GM21515 (cell line): Measurements from ENCODE around the gene GPBP1.
"Not testable (repeated sequence)": the region's sequence is repeated elsewhere in the genome, so short reads cannot be mapped to it uniquely, and the experiment has no call there.

Experiments used
- ATAC-seq: cut with Tn5 transposase; IDR thresholded peaks from one replicate; pipeline ENCODE4 v1.9.1; 2021; ENCODE audit not compliant: unreplicated experiment

Gene GPBP1

DNA sequence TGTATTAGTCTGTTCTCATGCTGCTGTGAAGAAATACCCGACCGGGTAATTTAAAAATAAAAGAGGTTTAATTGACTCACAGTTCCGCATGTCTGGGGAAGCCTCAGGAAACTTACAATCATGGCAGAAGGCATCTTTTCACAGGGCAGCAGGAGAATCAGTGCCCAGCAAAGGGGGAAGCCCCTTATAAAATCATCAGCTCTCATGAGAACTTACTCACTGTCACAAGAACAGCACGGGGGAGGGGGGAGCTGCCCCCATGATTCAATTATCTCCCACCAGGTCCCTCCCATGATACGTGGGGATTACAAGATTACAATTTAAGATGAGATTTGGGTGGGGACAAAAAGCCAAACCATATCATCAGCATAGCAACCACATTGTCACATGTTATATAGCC, 102.5 kb downstream of the GPBP1 start:
- no peak for ATAC-seq

DNA sequence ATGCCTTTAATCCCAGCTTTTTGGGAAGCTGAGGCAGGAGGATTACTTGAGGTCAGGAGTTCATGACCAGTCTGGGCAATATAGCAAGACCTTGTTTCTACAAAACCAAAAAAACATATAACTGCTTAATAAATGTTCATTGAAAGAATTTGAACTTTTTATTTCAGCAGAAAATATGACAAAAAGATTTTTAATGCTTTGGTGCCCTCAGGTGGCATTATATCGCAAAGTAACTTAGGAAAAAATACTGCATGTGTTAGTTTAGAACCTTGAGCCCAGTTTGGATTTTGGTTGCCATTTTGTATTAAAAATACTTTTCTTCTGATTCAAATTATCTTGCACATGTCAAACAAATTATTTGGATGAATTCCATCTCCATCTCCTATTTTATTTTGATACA, 103.2 kb downstream of the GPBP1 start:
- no peak for ATAC-seq

DNA sequence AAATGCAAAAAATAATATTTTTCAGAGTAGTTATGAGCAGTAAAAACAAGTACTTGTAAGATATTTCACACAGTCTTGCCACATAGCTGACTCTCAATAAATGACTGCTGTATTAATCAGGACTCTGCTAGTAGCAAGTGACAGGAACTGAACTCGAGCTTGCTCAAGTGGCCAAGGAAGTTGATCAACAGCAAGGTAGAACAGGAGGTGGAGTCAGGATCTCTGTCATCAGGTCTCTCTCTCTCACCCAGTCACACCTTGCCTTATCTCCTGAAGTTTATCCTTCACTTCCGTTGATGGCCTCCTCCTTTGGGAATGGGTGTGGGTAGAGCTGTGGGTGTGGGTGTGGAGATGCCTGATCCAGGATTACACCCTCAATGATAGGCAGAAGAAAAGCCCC, 107.0 kb downstream of the GPBP1 start:
- no peak for ATAC-seq

DNA sequence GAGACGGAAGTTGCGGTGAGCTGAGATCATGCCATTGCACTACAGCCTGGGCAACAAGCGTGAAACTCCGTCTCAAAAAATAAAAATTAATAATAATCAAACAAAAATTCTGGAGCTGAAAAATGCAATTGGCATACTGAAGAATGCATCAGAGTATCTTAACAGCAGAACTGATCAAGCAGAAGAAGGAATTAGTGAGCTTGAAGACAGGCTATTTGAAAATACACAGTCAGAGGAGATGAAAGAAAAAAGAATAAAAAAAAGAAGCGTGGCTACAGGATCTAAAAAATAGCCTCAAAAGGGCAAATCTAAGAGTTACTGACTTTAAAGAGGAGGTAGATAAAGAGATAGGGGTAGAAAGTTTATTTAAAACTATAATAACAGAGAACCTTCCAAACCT, 111.2 kb downstream of the GPBP1 start:
- ATAC-seq, result not testable (repeated sequence)

DNA sequence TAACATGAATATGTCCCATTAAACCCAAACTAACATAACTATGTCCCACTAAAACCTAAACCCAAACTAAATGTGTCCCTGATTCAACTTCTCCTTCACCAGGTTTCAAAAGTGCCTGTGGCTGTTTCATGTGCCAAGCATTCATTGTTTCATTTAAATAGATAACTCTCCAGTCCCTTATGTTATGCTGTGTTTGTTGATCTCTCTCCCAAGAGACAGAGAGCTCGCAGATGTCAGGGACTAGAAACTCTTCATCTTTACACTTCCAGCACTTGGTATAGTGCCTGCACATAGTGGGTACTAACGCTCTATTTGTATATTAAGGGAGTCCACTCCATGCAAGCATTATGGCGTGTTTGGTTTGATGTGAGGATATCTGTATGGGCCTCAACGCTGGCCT, 118.0 kb downstream of the GPBP1 start:
- ATAC-seq, result no peak

DNA sequence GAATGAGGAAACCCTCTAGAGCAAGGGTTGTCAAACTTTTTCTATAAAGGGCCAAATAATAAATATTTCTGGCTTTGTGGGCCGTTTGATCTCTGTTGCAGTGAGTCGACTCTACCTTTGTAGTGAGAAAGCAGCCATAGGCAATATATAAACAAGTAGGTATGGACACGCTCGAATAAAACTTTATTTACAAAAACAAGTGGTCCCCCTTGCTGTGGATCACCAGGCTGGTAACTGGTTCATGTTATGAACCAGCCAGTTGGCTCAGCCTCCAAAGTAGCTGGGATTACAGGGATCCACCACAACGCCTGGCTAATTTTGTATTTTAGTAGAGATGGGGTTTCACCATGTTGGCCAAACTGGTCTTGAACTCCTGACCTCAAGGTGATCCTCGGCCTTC, 118.5 kb downstream of the GPBP1 start:
- ATAC-seq, result no peak

DNA sequence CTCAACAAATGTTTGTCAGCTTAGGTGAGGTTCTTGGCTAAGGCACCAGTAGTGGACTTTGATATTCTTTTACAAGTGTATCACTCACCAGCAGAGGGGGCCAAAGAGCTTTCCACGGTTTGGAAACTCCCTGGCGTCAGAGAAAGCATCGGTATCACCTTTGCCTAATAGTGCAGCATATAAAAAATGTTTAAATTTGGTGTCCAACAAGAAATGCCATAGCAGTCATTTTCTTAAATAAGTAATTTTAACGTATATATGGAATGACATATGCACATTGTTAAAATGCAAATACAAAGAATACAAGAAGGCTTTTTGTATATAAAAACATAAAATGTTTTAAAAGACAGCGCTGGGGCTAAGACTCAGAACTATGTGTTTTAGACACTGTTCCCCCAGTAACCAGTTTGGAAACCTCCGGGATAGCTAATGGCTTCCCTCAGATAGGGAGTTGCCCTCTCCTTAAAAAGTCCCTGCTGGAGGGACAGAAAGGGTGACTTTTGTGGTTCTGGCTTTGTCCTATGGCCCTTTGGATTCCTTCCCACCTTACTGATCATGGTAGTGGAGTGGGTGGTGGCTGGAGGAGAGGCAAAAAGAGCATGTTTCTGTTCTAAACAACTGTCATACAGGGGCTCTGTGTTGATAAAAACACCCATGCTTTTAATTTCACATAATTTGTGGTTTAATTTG, 124.6 kb downstream of the GPBP1 start:
- ATAC-seq, result peak; percentile 54

DNA sequence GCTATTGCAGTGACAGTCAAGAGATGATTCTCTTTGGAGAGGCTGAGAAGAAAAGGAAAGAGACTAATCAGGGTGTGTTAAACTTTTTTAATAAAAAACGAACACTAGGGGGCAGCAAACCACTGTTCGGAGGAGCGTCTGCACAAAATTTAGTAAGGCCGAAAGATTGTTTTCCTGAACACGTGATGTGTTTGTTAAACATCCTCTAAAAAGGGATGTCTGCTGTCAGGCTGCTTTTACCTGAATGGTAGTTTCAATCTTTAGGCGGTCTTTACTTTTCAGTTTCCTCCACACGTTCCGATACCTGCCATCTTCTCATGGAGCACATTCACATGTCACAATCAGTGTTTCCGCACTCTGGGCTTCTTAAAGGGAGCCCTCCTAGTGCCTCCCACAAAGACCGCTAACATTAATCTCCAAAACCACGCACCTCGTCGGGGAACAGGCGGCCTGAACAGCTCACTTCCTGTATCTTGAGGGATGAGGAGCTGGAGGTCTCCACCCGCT, 125.2 kb downstream of the GPBP1 start:
- ATAC-seq, result no peak

DNA sequence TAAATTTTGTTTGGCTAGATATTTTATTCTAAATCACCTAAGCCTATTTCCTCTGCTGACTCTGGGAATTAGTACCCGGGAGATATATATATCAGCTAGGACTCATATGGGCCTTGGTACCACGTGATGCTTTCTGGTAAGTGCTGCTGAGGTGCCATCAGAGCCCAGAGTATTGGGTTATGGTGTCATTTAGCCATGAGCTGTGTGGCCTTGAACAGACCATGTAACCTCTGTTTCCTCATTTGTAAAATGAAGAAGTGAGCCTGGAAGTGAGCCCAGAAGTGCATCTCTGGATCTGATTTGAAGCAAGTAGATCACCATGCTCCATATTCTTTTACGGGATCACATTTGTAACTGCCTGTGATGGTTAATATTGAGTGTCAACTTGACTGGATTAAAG, 126.1 kb downstream of the GPBP1 start:
- ATAC-seq, result no peak

DNA sequence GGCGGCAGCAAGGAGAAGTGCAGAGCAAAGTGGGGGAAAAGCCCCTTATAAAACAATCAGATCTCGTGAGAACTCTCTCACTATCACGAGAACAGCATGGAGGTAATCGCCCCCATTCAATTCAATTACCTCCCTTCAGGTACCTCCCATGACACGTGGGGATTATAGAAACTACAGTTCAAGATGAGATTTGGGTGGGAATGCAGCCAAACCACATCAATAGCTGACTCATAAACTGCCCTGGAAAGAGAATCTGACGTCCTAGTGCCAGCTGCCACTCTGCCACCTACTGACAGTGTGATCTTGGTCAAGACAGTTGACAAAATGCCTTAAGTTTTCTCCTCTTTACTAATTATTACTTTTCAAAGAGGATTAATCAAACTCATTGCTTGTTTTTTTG, 128.3 kb downstream of the GPBP1 start:
- no peak for ATAC-seq

DNA sequence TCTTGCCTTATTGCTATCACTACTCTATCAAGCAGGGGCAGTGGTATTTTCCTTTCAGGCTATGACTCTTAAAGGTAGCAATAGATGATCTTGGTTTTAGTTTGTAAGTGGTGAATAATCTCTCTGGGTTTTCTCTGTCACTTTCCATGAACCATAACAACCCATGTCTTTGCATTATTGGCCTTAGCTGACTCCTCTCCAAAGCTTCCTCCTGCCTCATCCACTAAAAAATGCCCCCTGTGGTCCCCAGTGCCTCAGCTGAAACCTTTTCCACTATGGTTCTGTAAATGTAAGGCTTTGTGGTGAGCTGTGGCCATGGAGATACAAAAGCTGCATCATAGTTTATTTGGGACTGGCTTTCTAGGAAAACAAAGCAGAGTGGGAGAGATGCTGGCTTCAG, 128.8 kb downstream of the GPBP1 start:
- no peak for ATAC-seq

DNA sequence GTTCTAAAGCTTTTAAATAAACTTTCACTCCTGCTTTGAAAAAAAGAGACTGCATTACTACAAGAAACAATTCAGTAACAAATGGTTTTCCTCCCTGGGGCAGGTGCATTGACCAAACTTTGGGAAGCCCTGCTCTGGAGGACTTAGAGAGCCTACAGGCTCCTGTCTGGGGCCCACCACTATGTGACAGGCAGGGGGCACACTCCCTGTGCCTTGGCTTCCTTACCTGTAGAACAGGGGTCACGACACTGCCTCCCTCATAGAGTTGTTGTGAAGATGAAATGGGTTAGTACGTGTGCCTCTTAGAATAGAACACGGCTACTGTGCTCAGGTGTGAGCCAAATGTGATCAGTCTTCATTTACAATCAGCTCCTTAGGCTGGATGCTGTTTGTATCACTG, 130.1 kb downstream of the GPBP1 start:
- no peak for ATAC-seq

DNA sequence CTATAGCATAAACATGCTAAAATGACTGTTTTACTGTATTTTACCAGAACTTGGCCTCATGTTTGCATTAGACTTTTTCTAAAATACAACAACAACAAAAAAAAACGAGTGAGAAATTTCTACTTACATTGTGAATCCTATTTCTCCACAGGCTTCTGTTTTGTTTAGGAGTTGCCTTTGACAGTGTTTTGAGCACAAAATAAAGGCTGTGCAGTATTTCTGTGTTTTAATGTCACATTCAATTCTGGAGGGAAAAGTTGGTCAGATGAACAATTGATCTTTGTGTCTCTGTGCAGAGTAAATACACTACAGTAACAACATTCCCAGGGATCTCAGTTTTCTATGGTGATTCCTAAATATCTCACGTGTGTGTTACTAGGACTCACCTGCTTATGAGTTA, 131.1 kb downstream of the GPBP1 start:
- no peak for ATAC-seq

DNA sequence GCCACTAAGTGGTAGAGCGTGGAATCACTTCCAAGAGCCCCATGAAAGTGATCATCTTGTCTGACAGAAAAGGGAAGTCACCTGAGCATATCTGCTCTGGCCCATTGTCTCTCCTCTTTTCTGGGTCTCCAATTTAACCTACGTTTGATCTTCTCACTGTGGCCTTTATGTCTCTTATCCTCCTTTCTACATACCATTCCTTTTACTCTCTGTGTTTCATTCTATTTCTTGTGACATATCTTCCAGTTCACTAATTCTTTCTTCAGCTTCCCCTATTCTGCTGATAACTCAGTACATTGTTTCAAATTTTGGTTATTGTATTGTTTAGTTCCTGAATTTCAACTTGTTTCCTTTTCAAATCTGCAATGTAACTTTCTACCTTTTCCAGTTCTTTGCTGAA, 132.5 kb downstream of the GPBP1 start:
- no peak for ATAC-seq

DNA sequence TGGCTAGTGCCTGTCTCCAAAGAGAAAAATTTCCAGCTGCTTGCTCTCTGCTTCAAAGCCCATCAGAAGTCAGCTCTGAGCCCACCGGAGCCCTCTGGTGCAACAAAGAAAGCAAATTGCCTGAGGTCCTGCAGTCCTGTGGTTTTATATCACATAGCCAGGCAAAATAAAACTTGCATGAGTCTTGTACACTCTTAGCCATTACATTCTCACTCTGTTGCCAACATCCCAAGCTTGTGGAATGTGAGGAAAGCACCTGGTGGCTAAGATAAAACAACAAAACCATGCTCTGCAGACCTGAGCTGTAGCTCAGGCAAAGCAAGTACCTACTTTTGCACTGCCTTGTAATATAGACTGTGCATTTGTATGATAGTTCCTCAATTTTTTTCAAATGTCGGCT, 133.7 kb downstream of the GPBP1 start:
- ATAC-seq, result no peak

DNA sequence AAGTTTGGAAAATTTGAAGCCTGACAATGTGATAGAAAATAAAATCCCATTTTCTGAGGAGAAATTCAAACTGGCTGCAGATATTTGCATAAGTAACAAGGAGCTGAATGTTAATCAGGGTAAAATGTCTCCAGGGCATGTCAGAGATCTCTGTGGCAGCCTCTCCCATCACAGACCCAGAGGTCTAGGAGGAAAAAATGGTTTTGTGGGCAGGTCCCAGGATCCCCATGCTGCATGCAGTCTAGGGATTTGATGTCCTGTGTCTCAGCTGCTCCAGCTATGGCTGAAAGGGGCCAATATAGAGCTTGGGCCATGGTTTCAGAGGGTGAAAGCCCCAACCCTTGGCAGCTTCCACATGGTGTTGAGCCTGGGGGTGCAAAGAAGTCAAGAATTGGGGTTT, 135.2 kb downstream of the GPBP1 start:
- ATAC-seq, result not testable (repeated sequence)

DNA sequence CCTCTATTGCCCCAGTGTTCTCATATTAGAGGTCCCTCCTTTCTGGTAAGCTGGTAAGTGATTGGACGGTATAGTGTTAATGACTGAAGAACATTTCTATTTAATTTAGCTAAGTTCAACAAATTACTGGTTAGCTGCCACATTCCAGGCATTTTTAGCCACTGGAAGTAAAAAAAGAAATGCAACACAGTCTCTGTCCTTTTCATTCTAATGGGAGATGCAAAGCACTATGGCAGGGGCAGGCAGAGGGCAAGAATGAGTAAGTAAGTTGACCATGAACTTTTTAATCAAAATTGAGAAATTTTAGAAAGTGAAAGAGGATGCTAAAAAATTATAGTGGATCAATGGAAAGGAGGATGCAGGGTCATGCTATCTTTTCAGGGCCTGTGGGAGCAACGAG, 137.4 kb downstream of the GPBP1 start:
- ATAC-seq, result no peak

DNA sequence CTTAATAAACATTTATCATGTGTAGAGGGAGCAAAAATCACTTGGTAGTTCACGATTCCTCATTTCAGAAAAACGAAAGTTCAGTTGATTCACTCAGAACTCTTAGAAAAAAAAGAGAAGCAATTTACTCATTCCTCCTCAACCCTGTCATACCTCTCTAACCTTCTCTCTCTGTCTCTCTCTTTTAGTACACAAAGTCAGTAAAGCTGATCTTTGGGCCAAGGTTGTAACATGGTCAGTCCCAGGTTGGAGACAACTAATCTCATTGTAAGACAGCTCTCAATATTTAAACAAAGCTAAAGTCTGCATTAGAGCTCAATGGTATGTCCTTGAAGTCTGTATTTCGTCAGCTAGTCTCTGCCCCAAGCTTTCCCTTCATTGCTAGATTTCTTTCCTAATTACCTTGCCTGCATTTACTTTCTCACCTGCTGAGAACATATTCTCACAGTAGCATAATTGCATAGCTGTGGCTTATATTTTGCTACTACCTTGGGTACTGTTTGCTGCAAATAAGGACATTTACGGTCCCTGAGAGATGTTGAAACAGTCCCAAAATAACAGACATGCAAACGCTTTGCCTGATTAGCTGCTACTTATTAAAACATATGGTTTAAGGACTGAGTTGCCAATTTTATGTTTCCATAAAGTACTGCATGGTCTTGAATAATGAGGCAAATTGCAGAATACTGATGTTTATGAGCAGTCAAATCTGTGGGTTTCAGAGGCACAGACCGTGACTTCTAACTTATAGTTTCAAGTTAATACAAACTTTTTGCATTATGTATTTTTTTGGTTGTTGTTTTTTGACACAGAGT, 138.3 kb downstream of the GPBP1 start:
- no peak for ATAC-seq

DNA sequence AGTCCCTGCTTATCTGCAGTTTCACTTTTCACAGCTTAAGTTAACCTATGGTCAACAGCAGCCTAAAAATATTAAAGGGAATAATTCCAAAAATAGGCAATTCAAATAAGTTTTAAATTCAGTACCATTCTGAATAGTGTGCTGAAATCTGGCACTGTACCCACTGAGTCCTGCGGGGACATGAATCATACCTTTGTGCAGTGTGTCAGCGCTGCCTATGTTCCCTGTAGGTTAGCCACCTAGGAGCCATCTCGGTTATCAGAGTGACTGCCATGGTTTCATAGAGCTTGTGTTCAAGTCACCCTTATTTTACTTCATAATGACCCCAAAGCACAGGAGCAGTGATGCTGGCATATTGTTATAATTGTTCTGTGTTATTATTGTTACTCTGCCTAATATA, 139.9 kb downstream of the GPBP1 start:
- ATAC-seq, result no peak
